NK-92 (cell line): ENCODE data around the gene CENPP.
"Not testable (repeated sequence)": the region's sequence is repeated elsewhere in the genome, so short reads cannot be mapped to it uniquely, and the experiment has no call there.

ENCODE experiments used
- DNase-seq: peaks from one replicate; lab custom pipeline; 2025; ENCODE audit not compliant: unreplicated experiment; lab: John Stamatoyannopoulos, UW

Gene CENPP

GRCh38 chr9:92529124-92529523 is 203.4 kb downstream of the CENPP start:
- DNase-seq, result no peak

GRCh38 chr9:92530893-92531292 is 205.1 kb downstream of the CENPP start:
- no peak for DNase-seq

- DNase-seq, result no peak
Observed at GRCh38 chr9:92534204-92534603, 208.5 kb downstream of the CENPP start.

GRCh38 chr9:92534674-92535073 is 208.9 kb downstream of the CENPP start:
- no peak for DNase-seq

GRCh38 chr9:92535940-92536850 is 210.4 kb downstream of the CENPP start, which contains the start of gene ECM2:
Gene ECM2, minus strand, starts transcription at chr9:92535990. Its CDS starts 13,124 bp downstream, at chr9:92522866.
- DNase-seq, result no peak

GRCh38 chr9:92538541-92538940 is 212.8 kb downstream of the CENPP start:
- no peak for DNase-seq

GRCh38 chr9:92543972-92544371 is 218.2 kb downstream of the CENPP start:
- DNase-seq, result no peak

- no peak for DNase-seq
Observed at GRCh38 chr9:92545002-92545510, 219.3 kb downstream of the CENPP start.

- DNase-seq, result no peak
Observed at GRCh38 chr9:92547356-92547755, 221.6 kb downstream of the CENPP start.

GRCh38 chr9:92550765-92551164 is 225.0 kb downstream of the CENPP start:
- DNase-seq, result no peak

- no peak for DNase-seq
Observed at GRCh38 chr9:92558612-92559374, 233.0 kb downstream of the CENPP start.

GRCh38 chr9:92561374-92562330 is 235.9 kb downstream of the CENPP start:
- DNase-seq, result no peak

GRCh38 chr9:92562461-92562967 is 236.8 kb downstream of the CENPP start:
- DNase-seq, result no peak

GRCh38 chr9:92563116-92564100 is 237.7 kb downstream of the CENPP start:
- no peak for DNase-seq

GRCh38 chr9:92564504-92564903 is 238.8 kb downstream of the CENPP start:
- no peak for DNase-seq

- DNase-seq, result no peak
Observed at GRCh38 chr9:92564982-92565381, 239.2 kb downstream of the CENPP start.

- DNase-seq, result not testable (repeated sequence)
Observed at GRCh38 chr9:92571871-92572270, 246.1 kb downstream of the CENPP start.

- not testable (repeated sequence) for DNase-seq
Observed at GRCh38 chr9:92573612-92574011, 247.9 kb downstream of the CENPP start.

- no peak for DNase-seq
Observed at GRCh38 chr9:92576175-92576574, 250.4 kb downstream of the CENPP start.
